AG10803 (cell line): Measurements from ENCODE around the gene GPR61.
A peak's percentile ranks its signal among the peaks of the same experiment; 100 is the strongest.

Experiments
- DNase-seq: peaks from one replicate; pipeline ENCODE4 v3.0.0; 2010; ENCODE audit warnings: low read depth
- H3K4me3 ChIP-seq: 2 replicates; pipeline ENCODE4 v1.5.1; 2011; ENCODE audit warnings: mild to moderate bottlenecking, low read length, control low read depth
- CTCF ChIP-seq: conservative IDR thresholded peaks from 2 replicates; pipeline ENCODE4 v1.5.1; 2011; ENCODE audit warnings: mild to moderate bottlenecking, low read length, control low read depth, inconsistent platforms

Gene GPR61

GRCh38 chr1:109543283-109543987, 3.8 kb downstream of the GPR61 start:
- H3K4me3 ChIP-seq = no peak overlapping the region
- TF ChIP-seq CTCF = no peak
- no peak for DNase-seq

- no peak overlapping the region for H3K4me3 ChIP-seq
- DNase-seq = no peak
- no peak for TF ChIP-seq CTCF
These were observed 4.5 kb downstream of the GPR61 start for GRCh38 chr1:109543988-109544735.

GRCh38 chr1:109546311-109547109, 6.8 kb downstream of the GPR61 start:
- DNase-seq = peak; percentile 84
- TF ChIP-seq CTCF = peak; percentile 91
- H3K4me3 ChIP-seq = peak overlapping the region; percentile 98

- TF ChIP-seq CTCF = no peak
- peak overlapping the region; percentile 98 for H3K4me3 ChIP-seq
- no peak for DNase-seq
These were observed 8.0 kb downstream of the GPR61 start for GRCh38 chr1:109547463-109548320.

- no peak for TF ChIP-seq CTCF
- peak within 1 kb of the TSS; percentile 98 for H3K4me3 ChIP-seq
- peak; percentile 95 for DNase-seq
These were observed 8.9 kb downstream of the GPR61 start, which contains the start of gene GNAI3 for GRCh38 chr1:109548321-109549267. Gene GNAI3, plus strand, starts transcription at chr1:109548615. Its CDS starts 106 bp downstream, at chr1:109548721.
